Cardiac muscle cell (in vitro differentiated cells and primary cell): ENCODE results near the gene ZMYM2. TPM values are rescaled to one million over a fixed set of nuclear protein-coding genes. Genes with fewer than 3 reads are reported as not detected.

Experiments used
- DNase-seq, 2 donors: peaks; one replicate each; pipeline versions ENCODE4 v3.0.0 to v3.0.0-alpha.2; 2010 to 2017; ENCODE audit warnings: low read depth in 1 of 2, low spot score in 1 of 2
- H3K27ac ChIP-seq: fragments of 200-600 bp; sonication (generic); 2 replicates; pipeline ENCODE4 v1.5.1; 2016
- H3K27me3 ChIP-seq: fragments of 200-600 bp; sonication (generic); 2 replicates; pipeline ENCODE4 v1.6.0; 2016; ENCODE audit warnings: control low read depth
- H3K36me3 ChIP-seq: fragments of 200-600 bp; sonication (generic); 2 replicates; pipeline ENCODE4 v1.5.1; 2016; ENCODE audit warnings: control low read depth
- H3K4me1 ChIP-seq: fragments of 200-600 bp; sonication (generic); 2 replicates; pipeline ENCODE4 v1.8.1; 2017; ENCODE audit warnings: low read depth, mild to moderate bottlenecking, mixed run types
- H3K4me3 ChIP-seq: fragments of 200-600 bp; sonication (generic); 2 replicates; pipeline ENCODE4 v1.5.1; 2016; ENCODE audit warnings: mild to moderate bottlenecking
- H3K9me3 ChIP-seq: fragments of 200-600 bp; sonication (generic); 2 replicates; pipeline ENCODE4 v1.5.1; 2017; ENCODE audit warnings: low read depth, mild to moderate bottlenecking, control low read depth
- CTCF ChIP-seq: IDR thresholded peaks from 2 replicates; pipeline ENCODE4 v1.5.1; 2012; ENCODE audit warnings: low read depth, mild to moderate bottlenecking, low read length
- polyA plus RNA-seq: library from polyadenylated mRNA; unstranded; fragments of >200 nt; fragmentation: Nextera tagmentation; extraction: Ambion mirVana; gene quantifications from 2 replicates; pipeline ENCODE4 v1.2.1, GENCODE V29; 2016
- total RNA-seq: library from RNA; depleted of rRNA; stranded (reverse); fragments of >200 nt; gene quantifications from 2 replicates; pipeline ENCODE4 v1.2.3, GENCODE V29; 2016

Gene ZMYM2
- total and polyA plus RNA-seq, 2 experiments from 2014 or later = 42.5 to 82.1 TPM

- Histone ChIP-seq H3K9me3 (no peaks in the 10 kb centered on the region), H3K27ac (peak overlapping the region; percentile 87), H3K36me3 (peaks cover 29% of the 10 kb centered on the region), H3K4me1 (peaks cover 34% of the 10 kb centered on the region), H3K4me3 (no peak overlapping the region), H3K27me3 (no peaks in the 10 kb centered on the region)
- TF ChIP-seq CTCF = no peak
- no peak for DNase-seq
Observed at GRCh38 chr13:20080377-20081164, 122.0 kb downstream of the ZMYM2 start.

GRCh38 chr13:20090349-20090748 lies 131.8 kb downstream of the ZMYM2 start:
- Histone ChIP-seq H3K4me1 (peaks cover 77% of the 10 kb centered on the region), H3K27ac (peak overlapping the region; percentile 49), H3K9me3 (no peaks in the 10 kb centered on the region), H3K4me3 (no peak overlapping the region), H3K36me3 (peaks cover 6% of the 10 kb centered on the region), H3K27me3 (no peaks in the 10 kb centered on the region)
- no peak for DNase-seq
- peak; percentile 9 for TF ChIP-seq CTCF

GRCh38 chr13:20093951-20094350 lies 135.4 kb downstream of the ZMYM2 start:
- no peak for DNase-seq
- no peaks in the 10 kb centered on the region for H3K9me3 ChIP-seq
- H3K27me3 ChIP-seq = no peaks in the 10 kb centered on the region
- H3K4me1 ChIP-seq = peaks cover 63% of the 10 kb centered on the region
- no peaks in the 10 kb centered on the region for H3K36me3 ChIP-seq
- H3K4me3 ChIP-seq = no peak overlapping the region
- peak overlapping the region; percentile 52 for H3K27ac ChIP-seq
- TF ChIP-seq CTCF = no peak

- Histone ChIP-seq H3K4me3 (no peak overlapping the region), H3K36me3 (no peaks in the 10 kb centered on the region), H3K27me3 (no peaks in the 10 kb centered on the region), H3K27ac (peak overlapping the region; percentile 44), H3K9me3 (no peaks in the 10 kb centered on the region), H3K4me1 (peaks cover 53% of the 10 kb centered on the region)
- no peak for TF ChIP-seq CTCF
- no peak for DNase-seq
Observed at GRCh38 chr13:20099319-20099718, 140.8 kb downstream of the ZMYM2 start.

- Histone ChIP-seq H3K27ac (peak overlapping the region; percentile 71), H3K4me3 (no peak overlapping the region), H3K4me1 (peaks cover 55% of the 10 kb centered on the region), H3K9me3 (no peaks in the 10 kb centered on the region), H3K27me3 (no peaks in the 10 kb centered on the region), H3K36me3 (no peaks in the 10 kb centered on the region)
- TF ChIP-seq CTCF = no peak
- DNase-seq = peak in 1 of 2 donors; percentile 42
Observed at GRCh38 chr13:20101467-20102316, 143.2 kb downstream of the ZMYM2 start.
